T follicular helper cell (primary cell): ENCODE measurements around the gene RABGAP1L.
"Not testable (repeated sequence)": the region's sequence is repeated elsewhere in the genome, so short reads cannot be mapped to it uniquely, and the experiment has no call there.

ENCODE experiments used
- DNase-seq: peaks from one replicate; pipeline ENCODE4 v3.0.0-alpha.2; 2020; ENCODE audit warnings: low read depth

RABGAP1L gene

DNA sequence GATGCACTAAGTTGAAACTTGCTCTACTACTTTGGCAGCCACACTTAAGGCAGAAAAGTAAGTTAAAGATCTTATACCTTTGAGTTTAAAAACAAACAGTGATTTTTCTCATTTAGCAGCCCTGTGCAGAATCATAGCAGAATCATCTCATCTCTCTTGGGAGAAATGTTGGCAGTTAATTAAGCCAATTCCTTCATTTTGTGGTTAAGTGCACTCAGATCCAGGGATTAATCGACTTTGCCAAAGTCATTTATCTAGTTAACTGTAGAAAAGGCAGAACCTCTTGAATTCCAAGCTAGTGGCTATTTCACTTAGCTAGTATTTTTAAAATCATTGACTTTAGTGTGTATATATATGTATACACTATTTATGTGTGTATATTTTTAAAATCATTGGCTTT, 413.5 kb downstream of the RABGAP1L start:
- no peak for DNase-seq

DNA sequence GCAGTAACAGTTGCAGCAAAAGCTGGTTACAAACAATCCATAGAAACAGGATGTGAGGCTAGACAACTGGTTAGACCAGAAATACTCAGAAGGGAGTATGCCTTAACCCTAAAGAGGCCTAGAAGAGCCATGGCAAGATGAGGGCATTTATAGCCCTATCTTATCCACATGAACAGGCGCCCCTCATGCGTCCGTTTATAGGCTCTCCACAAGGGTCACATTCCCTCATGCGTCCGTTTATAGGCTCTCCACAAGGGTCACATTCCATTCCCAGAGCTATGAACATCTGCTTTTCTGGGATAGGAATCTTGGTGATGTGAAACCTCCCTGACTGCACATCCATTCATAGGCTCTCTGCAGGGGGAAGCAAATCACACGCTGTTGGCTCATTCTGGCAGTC, 416.8 kb downstream of the RABGAP1L start:
- not testable (repeated sequence) for DNase-seq

DNA sequence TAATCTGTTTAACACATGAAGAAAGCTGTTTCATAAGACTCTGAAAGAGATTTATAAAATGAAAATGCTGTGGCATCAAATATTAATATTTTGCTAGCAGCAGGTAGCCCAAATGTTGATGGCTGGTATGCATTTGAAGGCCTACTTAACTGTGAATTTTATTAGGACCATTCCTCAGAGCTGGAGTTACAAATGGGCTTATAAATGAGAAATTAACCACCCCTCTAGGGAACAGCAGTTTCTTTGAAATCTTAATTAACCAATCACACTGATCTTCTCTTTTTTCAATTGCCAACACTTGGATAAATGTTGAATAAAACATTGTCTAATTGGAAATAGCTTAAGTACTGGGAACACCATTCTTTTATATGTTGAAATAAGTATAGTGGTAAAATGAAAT, 418.4 kb downstream of the RABGAP1L start:
- DNase-seq, result no peak

DNA sequence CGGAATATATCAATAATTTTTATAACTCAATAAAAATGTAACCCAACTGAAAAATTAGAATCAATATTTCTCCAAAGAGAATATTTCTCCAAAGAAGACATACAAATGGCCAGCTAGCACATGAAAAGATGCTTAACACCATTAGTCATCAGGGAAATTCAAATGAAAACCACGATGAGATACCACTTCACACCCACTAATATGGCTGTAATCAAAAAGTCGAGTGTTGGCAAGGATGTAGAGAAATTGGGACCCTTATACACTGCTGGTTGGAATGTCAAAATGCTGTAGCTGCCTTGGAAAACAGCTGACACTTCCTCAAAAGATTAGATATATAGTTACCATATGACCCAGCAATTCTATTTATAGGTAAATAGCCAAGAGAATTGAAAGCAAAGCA, 421.5 kb downstream of the RABGAP1L start:
- DNase-seq, result no peak

DNA sequence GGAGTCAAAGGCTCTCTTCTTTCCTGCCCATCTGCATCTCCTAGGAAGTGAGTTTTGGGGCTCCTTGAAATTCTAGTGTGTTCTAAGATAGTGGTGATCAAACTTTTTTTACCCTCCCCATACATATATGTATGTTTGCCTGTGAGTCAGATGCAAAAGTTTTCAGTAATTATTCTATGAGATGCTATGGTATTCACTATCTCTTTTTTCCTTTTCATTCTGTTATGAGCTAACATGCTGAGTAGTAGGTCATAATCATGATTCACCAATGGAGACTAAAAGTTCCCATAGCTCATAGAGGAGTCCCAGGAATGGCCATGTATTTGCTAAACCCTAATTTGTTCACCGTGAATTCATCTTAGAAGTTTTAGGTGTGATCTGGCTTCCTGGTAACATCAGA, 424.0 kb downstream of the RABGAP1L start:
- DNase-seq, result no peak

DNA sequence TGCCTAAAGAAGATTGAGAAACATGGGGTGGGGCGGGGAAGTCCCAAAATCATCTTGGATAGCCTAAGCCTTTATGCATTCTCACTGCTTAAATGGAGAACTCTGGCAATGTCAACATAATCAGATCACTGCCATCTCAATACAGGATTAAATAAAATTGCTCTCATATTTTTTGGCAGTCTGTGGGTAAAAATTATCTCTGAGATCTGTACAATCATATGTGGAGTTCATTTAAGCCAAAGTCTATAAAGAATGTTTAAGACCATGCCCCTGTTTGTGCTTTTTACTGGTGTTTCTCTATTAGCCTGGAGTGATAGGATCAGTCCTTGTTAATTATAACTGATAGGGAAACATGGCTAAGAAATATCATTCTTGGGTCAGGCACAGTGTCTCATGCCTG, 424.8 kb downstream of the RABGAP1L start:
- no peak for DNase-seq

DNA sequence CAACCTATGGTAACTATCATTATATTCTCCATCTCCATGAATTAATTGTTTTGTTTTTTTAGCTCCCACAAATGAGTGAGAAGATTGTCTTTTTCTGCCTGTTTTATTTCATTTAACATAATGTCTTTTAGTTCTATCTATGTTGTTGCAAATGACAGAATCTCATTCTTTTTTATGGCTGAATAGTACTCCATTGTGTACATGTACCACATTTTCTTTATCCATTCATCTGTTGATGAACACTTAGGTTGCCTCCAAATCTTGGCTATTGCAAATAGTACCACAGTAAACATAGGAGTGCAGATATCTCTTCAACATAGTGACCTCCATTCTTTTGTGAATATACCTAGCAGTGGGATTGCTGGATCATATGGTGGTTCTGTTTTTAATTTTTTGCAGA, 429.3 kb downstream of the RABGAP1L start:
- DNase-seq, result not testable (repeated sequence)

DNA sequence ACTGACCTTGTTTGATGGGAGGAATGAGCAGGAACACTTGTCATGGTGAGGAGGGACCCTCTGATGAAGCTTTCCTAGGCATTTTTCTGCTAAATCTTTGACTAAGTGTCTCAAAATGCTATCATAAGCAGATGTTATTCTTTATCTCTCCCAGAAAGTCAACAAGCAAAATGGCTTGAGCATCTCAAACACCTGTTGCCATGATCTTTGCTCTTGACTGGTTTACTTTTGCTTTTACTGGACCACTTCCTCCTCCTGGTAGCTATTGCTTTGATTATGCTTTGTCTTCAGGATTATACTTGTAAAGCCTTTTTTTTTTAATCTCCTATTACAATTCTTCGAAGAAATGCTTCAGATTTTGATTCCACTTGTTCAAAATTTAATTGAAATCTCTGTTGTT, 445.9 kb downstream of the RABGAP1L start:
- no peak for DNase-seq

DNA sequence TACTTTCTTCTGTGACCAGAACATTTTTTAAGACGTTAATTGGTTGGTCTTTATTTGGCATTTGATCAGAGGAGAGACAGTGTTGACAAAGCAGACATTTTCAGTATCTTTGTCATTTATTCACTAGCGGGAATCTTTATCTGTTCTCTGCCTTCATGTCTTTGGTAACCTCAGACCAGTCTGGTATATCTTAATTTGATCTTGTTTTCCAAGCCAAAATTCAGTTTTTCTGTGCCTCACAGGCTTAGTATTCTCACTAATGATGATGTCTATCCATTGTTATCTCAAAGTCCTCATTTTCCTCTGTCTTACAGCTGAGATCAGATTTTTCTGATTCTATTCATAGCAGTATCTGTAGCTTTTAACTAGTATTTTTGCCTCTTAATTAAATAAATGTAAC, 447.2 kb downstream of the RABGAP1L start:
- DNase-seq, result no peak

DNA sequence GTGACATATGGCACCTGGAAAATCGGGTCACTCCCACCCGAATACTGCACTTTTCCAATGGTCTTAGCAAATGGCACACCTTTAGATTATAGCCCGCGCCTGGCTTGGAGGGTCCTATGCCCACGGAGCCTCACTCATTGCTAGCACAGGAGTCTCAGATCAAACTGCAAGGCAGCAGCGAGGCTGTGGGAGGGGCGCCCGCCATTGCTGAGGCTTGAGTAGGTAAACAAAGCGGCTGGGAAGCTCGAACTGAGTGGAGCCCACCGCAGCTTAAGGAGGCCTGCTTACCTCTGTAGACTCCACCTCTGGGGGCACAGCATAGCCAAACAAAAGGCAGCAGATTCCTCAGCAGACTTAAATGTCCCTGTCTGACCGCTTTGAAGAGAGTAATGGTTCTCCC, 458.6 kb downstream of the RABGAP1L start:
- DNase-seq, result not testable (repeated sequence)

DNA sequence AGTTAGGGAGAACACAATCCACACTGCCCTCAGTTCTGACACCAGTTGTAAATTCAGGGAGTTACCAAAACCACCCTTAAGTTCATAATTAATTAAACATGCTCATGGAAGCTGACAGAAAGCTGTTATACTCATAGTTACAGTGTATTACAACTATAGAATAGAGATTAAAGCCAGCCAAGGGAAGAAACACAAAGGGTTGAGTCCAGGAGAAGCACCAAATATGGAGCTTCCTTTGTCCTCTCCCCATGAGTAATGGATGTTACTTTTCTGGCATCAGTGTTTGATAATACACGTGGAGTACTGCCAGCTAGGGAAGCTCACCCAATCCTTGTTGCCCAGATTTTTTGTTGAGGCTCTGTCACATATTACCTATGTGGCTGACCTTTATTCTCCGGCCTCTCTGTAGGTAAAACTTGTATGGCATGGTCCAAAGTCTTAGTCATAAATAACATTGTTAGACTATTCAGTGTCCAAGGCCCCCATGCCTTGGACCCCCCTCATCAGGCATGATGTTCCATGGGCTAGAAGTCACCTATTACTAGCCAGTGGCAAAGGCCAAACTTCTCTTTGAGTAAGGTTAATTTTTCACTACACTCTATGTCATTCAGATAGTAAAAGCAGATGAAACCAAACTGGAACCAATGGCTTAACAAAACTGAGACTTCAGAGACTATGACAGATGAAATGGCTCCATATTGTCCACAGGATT, 464.2 kb downstream of the RABGAP1L start:
- no peak for DNase-seq

DNA sequence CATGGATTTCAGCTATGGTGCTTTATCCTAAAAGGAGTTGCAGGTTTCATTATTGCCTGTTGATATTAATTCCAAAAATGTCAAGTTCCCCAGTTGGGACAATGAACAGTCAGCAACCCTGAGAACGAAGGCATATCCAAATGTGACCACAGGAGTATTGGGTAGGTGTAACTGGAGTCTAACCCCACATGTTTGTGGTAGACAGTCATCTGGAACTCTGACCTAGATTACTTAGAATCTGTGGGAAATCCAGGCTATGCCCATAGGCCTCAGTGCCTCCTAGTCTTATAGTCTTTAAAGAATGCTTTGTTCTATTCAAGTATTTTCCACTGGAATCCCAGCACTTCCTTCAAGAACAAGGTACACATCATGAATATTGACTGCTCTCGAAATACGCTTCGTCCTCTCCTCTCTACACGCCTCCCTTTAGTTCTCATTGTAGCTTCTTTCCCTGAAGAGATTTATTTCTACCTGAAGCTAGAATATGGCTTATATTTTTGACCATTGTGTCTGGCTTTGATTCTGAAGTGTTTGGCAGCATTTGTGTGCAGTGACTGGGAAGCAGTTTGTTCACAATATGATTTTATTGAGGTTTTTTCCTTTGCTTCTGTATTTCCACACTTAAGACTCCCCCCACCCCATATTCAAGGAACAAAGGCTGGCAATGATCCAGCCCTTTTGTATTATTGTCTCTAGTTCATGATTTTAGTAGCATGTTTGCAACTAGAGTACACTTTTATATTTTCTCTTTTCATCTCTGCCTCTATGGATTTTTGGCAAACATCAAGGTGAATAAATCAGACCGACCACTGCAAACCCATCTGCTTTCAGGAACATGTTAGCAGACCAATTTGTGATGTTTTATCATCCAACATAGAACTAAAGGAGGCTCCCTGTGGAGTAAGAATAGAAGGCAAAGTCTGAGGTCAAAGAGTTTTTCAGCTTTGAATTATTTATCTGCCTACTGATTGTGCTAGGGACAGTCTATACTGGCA, 467.0 kb downstream of the RABGAP1L start:
- no peak for DNase-seq

DNA sequence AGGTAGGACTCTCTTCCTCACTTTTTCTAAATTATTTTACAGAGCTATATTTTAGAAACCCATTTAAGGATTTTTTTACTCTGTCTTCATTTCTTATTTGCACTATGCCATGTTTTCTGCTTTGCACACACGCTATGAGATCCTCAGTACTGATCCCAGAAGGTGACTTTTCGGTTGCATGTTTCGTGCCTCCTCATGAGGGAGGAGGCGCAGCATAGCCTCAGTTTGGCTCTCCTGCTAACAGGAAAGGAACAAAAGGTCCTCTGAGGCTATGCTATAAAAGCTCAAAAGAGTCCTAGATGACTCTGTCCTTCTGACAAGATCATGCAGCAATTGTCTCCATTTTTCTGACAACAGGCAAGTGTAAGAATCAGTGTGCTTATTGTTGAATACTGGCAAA, 478.2 kb downstream of the RABGAP1L start:
- DNase-seq, result no peak

DNA sequence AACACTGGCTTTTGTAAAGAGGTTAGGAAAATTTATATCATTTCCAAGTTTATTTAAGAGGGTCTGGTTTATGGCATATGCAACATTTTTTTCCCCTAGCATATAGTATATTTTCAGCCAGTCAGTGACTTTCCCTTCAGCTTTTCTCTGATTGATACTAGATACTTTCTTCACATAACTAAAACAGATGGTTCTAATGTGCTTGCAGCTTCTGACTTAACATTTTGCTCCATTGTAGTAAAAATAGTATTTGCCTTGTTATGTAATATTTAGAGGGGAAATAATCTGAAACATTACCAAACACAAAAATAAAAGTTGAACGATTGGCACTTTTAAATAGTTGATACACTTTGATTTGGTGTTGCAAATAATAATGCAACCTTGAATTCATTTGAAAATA, 480.1 kb downstream of the RABGAP1L start:
- no peak for DNase-seq

DNA sequence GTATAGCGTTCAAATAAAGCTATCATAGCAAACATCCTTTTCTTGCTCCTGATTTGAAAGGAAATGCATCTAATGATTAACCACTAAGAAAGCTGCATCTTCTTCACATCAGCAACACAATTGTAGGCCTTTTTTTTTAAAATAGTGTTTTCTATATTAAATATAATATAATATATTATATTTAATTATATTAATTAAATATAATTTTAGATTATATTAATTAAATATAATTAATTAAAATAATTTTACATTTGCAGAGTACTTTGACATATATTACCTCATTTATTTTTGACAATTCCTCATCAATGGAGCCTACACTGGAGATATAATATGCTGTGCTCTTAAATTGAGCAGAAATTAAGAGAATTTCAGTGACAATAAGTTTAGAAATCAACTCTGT, 481.5 kb downstream of the RABGAP1L start:
- no peak for DNase-seq

DNA sequence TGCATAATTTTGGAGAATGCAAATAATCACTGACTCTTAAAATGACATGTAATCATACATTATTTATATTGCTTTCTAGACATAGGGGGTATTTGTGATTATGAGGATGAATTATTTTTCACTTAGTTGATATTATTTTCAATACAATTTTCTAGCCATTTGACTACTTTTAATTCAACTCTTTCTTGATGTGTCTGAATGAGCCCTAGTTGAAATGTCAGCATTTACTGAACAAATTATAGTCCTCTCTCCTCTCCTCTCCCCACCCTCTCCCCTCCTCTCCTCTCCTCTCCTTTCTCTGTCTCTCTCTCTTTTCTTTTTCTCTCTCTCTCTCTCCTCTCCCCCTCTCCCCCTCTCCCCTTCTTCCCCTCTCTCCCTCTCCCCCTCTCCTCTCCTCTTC, 483.1 kb downstream of the RABGAP1L start:
- DNase-seq, result no peak

DNA sequence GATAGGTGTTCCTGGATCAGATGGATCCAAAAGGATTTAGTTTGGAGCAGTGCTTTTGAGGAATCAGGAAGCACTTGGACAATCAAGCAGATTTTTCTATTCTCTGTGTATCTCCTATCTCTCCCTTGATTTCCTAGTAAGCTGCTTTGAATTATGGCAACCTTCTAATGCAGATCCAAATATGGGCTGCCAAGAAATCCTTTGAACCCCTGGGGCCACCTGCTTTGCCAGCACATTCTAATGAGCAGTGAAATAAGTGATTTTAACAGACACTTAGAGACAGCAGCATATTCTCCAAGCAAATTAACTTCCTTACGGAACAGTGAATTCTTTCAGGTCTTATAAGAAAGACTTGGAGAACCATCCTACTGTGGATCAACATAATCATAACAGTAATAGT, 483.9 kb downstream of the RABGAP1L start:
- DNase-seq, result no peak

DNA sequence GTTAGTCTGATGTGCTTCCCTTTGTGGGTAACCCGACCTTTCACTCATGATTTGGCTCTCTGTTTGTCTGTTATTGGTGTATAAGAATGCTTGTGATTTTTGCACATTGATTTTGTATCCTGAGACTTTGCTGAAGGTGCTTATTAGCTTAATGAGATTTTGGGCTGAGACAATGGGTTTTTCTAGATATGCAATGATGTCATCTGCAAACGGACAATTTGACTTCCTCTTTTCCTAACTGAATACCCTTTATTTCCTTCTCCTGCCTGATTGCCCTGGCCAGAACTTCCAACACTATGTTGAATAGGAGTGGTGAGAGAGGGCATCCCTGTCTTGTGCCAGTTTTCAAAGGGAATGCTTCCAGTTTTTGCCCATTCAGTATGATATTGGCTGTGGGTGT, 490.3 kb downstream of the RABGAP1L start:
- DNase-seq, result not testable (repeated sequence)

DNA sequence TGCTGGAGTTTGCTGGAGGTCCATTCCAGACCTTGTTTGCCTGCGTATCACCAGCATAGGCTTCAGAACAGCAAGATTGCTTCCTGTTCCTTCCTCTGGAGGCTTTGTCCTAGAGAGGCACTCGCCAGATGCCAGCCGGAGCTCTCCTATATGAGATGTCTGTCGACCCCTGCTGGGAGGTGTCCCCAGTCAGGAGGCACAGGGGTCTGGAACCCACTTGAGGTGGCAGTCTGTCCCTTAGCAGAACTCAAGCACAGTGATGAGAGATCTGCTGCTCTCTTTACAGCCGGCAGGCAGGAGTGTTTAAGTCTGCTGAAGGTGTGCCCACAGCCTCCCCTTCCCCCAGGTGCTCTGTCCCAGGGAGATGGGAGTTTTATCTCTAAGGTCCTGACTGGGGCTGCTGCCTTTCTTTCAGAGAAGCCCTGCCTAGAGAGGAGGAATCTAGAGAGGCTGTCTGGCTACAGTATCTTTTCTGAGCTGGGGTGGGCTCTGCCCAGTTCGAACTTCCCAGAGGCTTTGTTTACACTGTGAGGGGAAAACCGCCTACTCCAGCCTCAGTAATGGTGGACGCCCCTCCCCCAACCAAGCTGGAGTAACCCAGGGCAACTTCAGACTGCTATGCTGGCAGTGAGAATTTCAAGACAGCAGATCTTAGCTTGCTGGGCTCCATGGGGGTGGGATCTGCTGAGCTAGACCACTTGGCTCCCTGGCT, 493.4 kb downstream of the RABGAP1L start:
- DNase-seq, result no peak

DNA sequence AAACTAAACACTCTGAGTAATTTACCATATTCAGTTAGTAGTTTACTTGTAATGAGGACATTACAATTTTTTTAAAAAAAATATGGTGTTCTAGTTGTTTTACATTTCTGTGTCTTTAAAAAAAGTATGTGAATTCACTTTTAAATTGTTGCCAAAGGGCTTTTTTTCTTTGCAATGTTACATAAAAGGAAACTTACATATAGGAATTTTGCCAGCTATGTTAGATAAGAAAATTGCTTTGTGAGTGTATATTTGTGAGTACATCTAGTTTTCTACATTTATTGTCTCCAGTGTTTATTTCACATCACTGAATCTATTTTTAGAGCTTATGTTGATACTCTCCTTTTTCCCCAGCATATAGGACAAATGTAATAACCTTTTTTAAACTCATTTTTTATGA, 495.2 kb downstream of the RABGAP1L start:
- DNase-seq, result no peak

DNA sequence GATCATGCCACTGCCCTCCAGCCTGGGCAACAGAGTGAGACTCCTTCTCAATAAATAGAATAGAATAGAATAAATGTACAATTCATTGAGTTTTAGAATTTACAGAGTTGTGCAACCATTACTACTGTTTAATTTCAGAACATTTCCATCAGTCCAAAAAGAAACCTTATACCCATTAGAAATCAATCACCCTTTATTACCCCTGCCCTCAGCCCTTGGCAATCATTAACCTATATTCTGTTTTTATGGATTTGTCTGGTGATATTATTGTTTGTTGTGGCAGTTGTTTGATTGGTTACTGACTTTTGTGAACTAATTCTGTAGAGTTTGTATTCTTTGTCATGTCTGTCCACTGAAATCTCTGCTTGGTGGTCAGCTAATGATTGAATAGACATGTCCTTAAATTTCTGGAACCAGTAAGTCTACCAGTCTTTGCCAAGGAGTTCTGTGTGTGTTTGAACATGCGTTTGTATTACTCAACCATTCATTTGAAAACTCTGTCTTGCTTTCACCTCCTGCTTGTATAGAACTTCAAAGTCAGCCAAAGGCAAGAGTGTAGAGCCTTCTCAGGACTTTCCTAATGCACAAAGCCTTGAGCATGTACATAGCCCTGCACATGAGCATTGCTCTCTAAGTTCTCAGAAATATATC, 497.2 kb downstream of the RABGAP1L start:
- no peak for DNase-seq

DNA sequence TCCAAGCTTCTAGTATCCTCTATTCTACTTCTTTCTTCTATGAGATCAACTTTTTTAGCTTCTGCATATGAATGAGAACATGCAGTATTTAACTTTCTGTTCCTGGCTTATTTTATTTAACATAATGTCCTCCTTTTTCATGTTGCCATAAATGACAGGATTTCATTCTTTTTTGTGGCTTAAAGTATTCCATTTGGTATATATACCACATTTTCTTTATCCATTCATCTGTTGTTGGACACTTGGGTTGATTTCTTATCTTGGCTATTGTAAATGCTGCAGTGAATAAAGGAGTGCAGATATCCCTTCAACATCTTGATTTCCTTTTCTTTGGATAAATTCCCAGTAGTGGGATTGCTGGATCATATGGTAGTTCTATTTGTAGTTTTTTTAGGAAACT, 498.1 kb downstream of the RABGAP1L start:
- no peak for DNase-seq
